Thyroid gland (tissue), 4 donors: Measurements from ENCODE around the gene PRR4.

ENCODE experiments used
- POLR2A ChIP-seq, 2 donors: fragments of 450-650 bp; IDR thresholded peaks; one replicate each; pipeline ENCODE4 v1.6.1; 2017; ENCODE audit warnings: antibody characterized with exemption in 2 of 2, mild to moderate bottlenecking in 2 of 2, moderate library complexity in 1 of 2
- TF ChIP-seq, protein P1 (sequence below), 6 experiments: fragments of 200-600 bp in 3 of 6; fragments of 450-650 bp in 3 of 6; sonication (generic) in 3 of 6; IDR thresholded peaks; one replicate each; pipeline ENCODE4 v1.5.1; 2016 to 2019; ENCODE audit warnings: antibody characterized with exemption in 6 of 6, mild to moderate bottlenecking in 2 of 6, inconsistent platforms in 1 of 6, moderate library complexity in 1 of 6

DNA sequence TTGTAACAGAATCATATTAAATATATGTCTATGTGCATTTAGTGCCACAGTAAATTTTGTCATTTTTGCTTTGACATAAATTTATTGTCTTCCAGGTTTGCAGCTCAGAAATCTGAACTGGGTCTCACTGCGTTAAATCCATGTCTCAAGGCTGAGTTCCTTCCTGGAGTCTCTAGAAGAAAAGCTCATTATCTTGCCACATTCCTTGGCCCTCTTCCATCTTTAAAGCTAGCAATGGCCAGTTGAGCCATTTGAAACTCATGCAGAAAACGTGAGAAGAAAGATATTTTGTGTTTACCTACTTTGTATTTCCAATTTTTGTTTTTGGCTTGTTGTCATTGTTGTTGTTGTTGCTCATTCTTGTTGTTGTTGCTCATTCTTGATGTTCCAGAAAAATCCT is 24.1 kb upstream of the PRR4 start:
- TF ChIP-seq, protein P1, sequence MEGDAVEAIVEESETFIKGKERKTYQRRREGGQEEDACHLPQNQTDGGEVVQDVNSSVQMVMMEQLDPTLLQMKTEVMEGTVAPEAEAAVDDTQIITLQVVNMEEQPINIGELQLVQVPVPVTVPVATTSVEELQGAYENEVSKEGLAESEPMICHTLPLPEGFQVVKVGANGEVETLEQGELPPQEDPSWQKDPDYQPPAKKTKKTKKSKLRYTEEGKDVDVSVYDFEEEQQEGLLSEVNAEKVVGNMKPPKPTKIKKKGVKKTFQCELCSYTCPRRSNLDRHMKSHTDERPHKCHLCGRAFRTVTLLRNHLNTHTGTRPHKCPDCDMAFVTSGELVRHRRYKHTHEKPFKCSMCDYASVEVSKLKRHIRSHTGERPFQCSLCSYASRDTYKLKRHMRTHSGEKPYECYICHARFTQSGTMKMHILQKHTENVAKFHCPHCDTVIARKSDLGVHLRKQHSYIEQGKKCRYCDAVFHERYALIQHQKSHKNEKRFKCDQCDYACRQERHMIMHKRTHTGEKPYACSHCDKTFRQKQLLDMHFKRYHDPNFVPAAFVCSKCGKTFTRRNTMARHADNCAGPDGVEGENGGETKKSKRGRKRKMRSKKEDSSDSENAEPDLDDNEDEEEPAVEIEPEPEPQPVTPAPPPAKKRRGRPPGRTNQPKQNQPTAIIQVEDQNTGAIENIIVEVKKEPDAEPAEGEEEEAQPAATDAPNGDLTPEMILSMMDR (IDR thresholded peaks at IDR 0.05): no peak
- no peak for TF ChIP-seq POLR2A (IDR thresholded peaks at IDR 0.05)
